WTC11 (cell line): Measurements from ENCODE around the gene CADM3. TPM values are rescaled to one million over a fixed set of nuclear protein-coding genes. Genes with fewer than 3 reads are reported as not detected.

Source experiments
- ATAC-seq: fragments of 200-7000 bp; cut with Tn5 transposase; 2 replicates; pipeline ENCODE4 v1.10.0; 2021; ENCODE audit warnings: mild to moderate bottlenecking, moderate library complexity
- CTCF ChIA-PET: fragments of 300-600 bp; sonication (Branson Sonifier 250); formaldehyde crosslinking; loops from one replicate; lab custom pipeline; 2021; ENCODE audit warnings: antibody characterized with exemption; lab: Charles Lee
- POLR2A ChIA-PET: fragments of 350-600 bp; sonication (Branson Sonifier 250); formaldehyde crosslinking; loops from one replicate; lab custom pipeline; 2021; ENCODE audit warnings: antibody characterized with exemption; lab: Charles Lee
- DNase-seq: peaks from one replicate; pipeline ENCODE4 v3.0.0; 2021; ENCODE audit warnings: low spot score
- H3K27ac Mint-ChIP-seq: 2 replicates; pipeline ENCODE4 v1.8.0; 2021; ENCODE audit warnings: mixed read lengths
- H3K27me3 Mint-ChIP-seq: 2 replicates; pipeline ENCODE4 v1.8.0; 2021; ENCODE audit warnings: low read depth, mild to moderate bottlenecking, moderate library complexity, mixed read lengths
- H3K36me3 Mint-ChIP-seq: 2 replicates; pipeline ENCODE4 v1.8.0; 2021; ENCODE audit warnings: mixed read lengths
- H3K4me1 Mint-ChIP-seq: 2 replicates; pipeline ENCODE4 v1.8.0; 2022; ENCODE audit warnings: mixed read lengths
- H3K4me3 Mint-ChIP-seq: 2 replicates; pipeline ENCODE4 v1.8.0; 2021; ENCODE audit warnings: mild to moderate bottlenecking, moderate library complexity, mixed read lengths
- H3K9me3 Mint-ChIP-seq: 2 replicates; pipeline ENCODE4 v1.8.0; 2021; ENCODE audit warnings: mixed read lengths
- AR ChIP-seq: fragments of 250-450 bp; sonication (Bioruptor Pico); IDR thresholded peaks from 2 replicates; pipeline ENCODE4 v1.9.0; 2021; ENCODE audit warnings: mild to moderate bottlenecking
- ELF4 ChIP-seq: sonication (generic); formaldehyde crosslinking; IDR thresholded peaks from 2 replicates; pipeline ENCODE4 v1.8.1; 2022; ENCODE audit warnings: low read depth, mild to moderate bottlenecking, moderate library complexity, missing genetic modification reagents
- ETV6 ChIP-seq: sonication (generic); formaldehyde crosslinking; IDR thresholded peaks from 2 replicates; pipeline ENCODE4 v1.8.1; 2022; ENCODE audit warnings: mild to moderate bottlenecking, missing genetic modification reagents
- FOXP4 ChIP-seq: sonication (generic); formaldehyde crosslinking; IDR thresholded peaks from 2 replicates; pipeline ENCODE4 v1.8.0; 2022; ENCODE audit warnings: mild to moderate bottlenecking, missing genetic modification reagents
- JAZF1 ChIP-seq: fragments of 250-450 bp; sonication (Bioruptor Pico); IDR thresholded peaks from 2 replicates; pipeline ENCODE4 v1.9.0; 2021; ENCODE audit warnings: moderate library complexity, mild to moderate bottlenecking, inconsistent platforms
- NR1H2 ChIP-seq: sonication (generic); formaldehyde crosslinking; IDR thresholded peaks from 2 replicates; pipeline ENCODE4 v1.9.0; 2021; ENCODE audit warnings: mild to moderate bottlenecking, moderate library complexity, missing genetic modification reagents
- RELA ChIP-seq: sonication (generic); formaldehyde crosslinking; IDR thresholded peaks from 2 replicates; pipeline ENCODE4 v1.8.1; 2022; ENCODE audit warnings: missing genetic modification reagents, mild to moderate bottlenecking, borderline replicate concordance
- RORB ChIP-seq: fragments of 250-450 bp; sonication (Bioruptor Pico); IDR thresholded peaks from 2 replicates; pipeline ENCODE4 v1.9.0; 2021; ENCODE audit warnings: mild to moderate bottlenecking
- ZNF219 ChIP-seq: sonication (generic); formaldehyde crosslinking; IDR thresholded peaks from 2 replicates; pipeline ENCODE4 v1.8.0; 2023; ENCODE audit warnings: missing genetic modification reagents, mild to moderate bottlenecking, borderline replicate concordance
- ZNF263 ChIP-seq: sonication (generic); formaldehyde crosslinking; IDR thresholded peaks from 2 replicates; pipeline ENCODE4 v1.8.1; 2022; ENCODE audit warnings: low read depth, mild to moderate bottlenecking, moderate library complexity, missing genetic modification reagents
- ZNF281 ChIP-seq: sonication (generic); formaldehyde crosslinking; IDR thresholded peaks from 2 replicates; pipeline ENCODE4 v1.8.0; 2023; ENCODE audit warnings: mild to moderate bottlenecking, missing genetic modification reagents
- ZNF396 ChIP-seq: fragments of 250-450 bp; sonication (Bioruptor Pico); IDR thresholded peaks from 2 replicates; pipeline ENCODE4 v1.8.0; 2021; ENCODE audit warnings: mild to moderate bottlenecking, moderate library complexity, borderline replicate concordance
- ZNF512 ChIP-seq: sonication (generic); formaldehyde crosslinking; IDR thresholded peaks from 2 replicates; pipeline ENCODE4 v1.8.1; 2022; ENCODE audit warnings: missing genetic modification reagents, borderline replicate concordance
- total RNA-seq: library from RNA; stranded (reverse); gene quantifications from 3 replicates; pipeline ENCODE4 v1.2.3, GENCODE V29; 2021
- TF ChIP-seq, protein P1 (sequence below): sonication (generic); formaldehyde crosslinking; IDR thresholded peaks from 2 replicates; pipeline ENCODE4 v1.8.0; 2023; ENCODE audit warnings: missing genetic modification reagents
- TF ChIP-seq, protein P2 (sequence below): sonication (generic); formaldehyde crosslinking; IDR thresholded peaks from 2 replicates; pipeline ENCODE4 v1.8.1; 2023; ENCODE audit warnings: mild to moderate bottlenecking, moderate library complexity, missing genetic modification reagents

The CADM3 gene
- total RNA-seq, 1 experiment from 2014 or later = 5.1 TPM

DNA sequence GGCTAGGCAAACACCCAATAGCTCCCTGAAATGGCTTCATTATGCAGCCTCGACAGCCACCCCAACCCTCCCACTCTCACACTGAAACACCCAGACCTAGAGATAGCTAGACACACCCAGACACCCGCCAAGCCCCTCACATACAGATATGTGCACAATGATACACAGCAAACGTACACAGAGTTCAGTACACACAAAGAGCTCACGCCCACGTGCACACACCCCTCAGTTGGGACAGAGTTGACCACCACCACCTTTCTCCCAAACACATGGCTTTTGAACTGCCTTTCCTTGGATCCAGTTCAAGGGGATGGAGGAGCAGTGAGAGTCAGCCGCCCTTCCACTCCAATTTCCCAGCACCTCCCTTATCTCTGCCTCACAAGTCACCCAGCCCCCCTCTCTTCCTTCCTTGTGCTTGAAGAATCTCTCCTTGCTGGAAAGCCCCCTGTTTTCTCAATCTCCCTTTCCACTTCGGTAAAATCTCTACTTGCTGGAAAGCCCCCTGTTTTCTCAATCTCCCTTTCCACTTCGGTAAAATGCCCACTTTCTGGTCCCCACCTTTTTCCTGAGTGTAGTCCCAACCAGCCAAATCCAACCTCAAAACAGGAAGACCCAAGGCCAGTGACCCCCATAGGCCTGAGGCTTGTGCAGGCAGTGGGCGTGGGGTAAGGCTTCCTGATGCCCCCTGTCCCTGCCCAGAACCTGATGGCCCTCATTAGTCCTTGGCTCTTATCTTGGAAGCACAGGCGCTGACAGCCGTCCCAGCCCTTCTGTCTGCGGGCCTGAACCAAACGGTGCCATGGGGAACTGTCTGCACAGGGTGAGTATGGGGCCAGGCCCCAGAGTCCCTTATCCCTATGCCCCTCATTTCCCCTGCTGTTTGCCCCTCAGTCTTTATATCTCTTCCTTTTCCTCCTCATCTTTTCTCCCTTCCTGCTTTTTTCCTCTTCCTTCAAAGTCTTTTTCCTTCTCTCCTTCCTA is 33.0 kb downstream of the CADM3 start, which contains the start of gene ACKR1 (continued):
- TF ChIP-seq AR (no peak), NR1H2 (CRISPR knock-in tag) (no peak), ZNF512 (no peak), ZNF396 (CRISPR knock-in tag) (no peak), ELF4 (CRISPR knock-in tag) (no peak)

DNA sequence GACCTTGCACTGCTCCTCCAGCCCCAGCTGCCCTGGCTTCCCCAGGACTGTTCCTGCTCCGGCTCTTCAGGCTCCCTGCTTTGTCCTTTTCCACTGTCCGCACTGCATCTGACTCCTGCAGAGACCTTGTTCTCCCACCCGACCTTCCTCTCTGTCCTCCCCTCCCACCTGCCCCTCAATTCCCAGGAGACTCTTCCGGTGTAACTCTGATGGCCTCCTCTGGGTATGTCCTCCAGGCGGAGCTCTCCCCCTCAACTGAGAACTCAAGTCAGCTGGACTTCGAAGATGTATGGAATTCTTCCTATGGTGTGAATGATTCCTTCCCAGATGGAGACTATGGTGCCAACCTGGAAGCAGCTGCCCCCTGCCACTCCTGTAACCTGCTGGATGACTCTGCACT is 33.8 kb downstream of the CADM3 start:
- Mint-ChIP-seq H3K4me1 (peaks cover 42% of the 10 kb centered on the region), H3K4me3 (no peak overlapping the region), H3K36me3 (no peaks in the 10 kb centered on the region), H3K27me3 (peaks cover 6% of the 10 kb centered on the region), H3K9me3 (no peaks in the 10 kb centered on the region), H3K27ac (no peak overlapping the region)
- POLR2A ChIA-PET = interaction anchor here (1.0 to 2.3 kb wide), 2 partner anchors 17 to 34 kb away, joined by 3 to 9 read pairs; partner anchors contain the start of gene CADM3
- DNase-seq = peak; percentile 39
- ATAC-seq = peak; percentile 63
- TF ChIP-seq, protein P1, sequence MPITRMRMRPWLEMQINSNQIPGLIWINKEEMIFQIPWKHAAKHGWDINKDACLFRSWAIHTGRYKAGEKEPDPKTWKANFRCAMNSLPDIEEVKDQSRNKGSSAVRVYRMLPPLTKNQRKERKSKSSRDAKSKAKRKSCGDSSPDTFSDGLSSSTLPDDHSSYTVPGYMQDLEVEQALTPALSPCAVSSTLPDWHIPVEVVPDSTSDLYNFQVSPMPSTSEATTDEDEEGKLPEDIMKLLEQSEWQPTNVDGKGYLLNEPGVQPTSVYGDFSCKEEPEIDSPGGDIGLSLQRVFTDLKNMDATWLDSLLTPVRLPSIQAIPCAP (CRISPR knock-in tag) = no peak
- TF ChIP-seq JAZF1 (no peak), ZNF263 (CRISPR knock-in tag) (no peak), ZNF219 (CRISPR knock-in tag) (no peak)
- CTCF ChIA-PET = interaction anchor here (0.7 to 8.1 kb wide), 10 partner anchors 8 to 84 kb away, joined by 3 to 200 read pairs (median 6); no protein-coding TSS in a partner anchor

DNA sequence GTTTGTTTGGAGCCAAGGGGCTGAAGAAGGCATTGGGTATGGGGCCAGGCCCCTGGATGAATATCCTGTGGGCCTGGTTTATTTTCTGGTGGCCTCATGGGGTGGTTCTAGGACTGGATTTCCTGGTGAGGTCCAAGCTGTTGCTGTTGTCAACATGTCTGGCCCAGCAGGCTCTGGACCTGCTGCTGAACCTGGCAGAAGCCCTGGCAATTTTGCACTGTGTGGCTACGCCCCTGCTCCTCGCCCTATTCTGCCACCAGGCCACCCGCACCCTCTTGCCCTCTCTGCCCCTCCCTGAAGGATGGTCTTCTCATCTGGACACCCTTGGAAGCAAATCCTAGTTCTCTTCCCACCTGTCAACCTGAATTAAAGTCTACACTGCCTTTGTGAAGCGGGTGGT is 34.7 kb downstream of the CADM3 start:
- ATAC-seq (no peak), DNase-seq (no peak)
- POLR2A ChIA-PET = no interaction called here
- Mint-ChIP-seq H3K27me3 (peaks cover 6% of the 10 kb centered on the region), H3K36me3 (no peaks in the 10 kb centered on the region), H3K4me3 (no peak overlapping the region), H3K27ac (no peak overlapping the region), H3K9me3 (no peaks in the 10 kb centered on the region), H3K4me1 (peaks cover 42% of the 10 kb centered on the region)
- CTCF ChIA-PET = interaction anchor here (1.8 to 10.5 kb wide), 4 partner anchors 8 to 72 kb away, joined by 10 to 200 read pairs (median 104); no protein-coding TSS in a partner anchor
- TF ChIP-seq RELA (CRISPR knock-in tag) (no peak), ETV6 (CRISPR knock-in tag) (no peak), RORB (CRISPR knock-in tag) (no peak), FOXP4 (CRISPR knock-in tag) (no peak), ZNF281 (CRISPR knock-in tag) (no peak), ELF4 (CRISPR knock-in tag) (no peak)
- TF ChIP-seq, protein P2, sequence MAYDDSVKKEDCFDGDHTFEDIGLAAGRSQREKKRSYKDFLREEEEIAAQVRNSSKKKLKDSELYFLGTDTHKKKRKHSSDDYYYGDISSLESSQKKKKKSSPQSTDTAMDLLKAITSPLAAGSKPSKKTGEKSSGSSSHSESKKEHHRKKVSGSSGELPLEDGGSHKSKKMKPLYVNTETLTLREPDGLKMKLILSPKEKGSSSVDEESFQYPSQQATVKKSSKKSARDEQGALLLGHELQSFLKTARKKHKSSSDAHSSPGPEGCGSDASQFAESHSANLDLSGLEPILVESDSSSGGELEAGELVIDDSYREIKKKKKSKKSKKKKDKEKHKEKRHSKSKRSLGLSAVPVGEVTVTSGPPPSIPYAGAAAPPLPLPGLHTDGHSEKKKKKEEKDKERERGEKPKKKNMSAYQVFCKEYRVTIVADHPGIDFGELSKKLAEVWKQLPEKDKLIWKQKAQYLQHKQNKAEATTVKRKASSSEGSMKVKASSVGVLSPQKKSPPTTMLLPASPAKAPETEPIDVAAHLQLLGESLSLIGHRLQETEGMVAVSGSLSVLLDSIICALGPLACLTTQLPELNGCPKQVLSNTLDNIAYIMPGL = no peak
